Measurements from ENCODE around the gene REG3G.

REG3G gene

GRCh38 chr2:79013629-79014028, 11.9 kb upstream of the REG3G start (continued):
- no peak for TF ChIP-seq CSRNP3 (CRISPR knock-in tag; IDR thresholded peaks at IDR 0.05)
- TF ChIP-seq TOX (CRISPR knock-in tag; IDR thresholded peaks at IDR 0.05; ENCODE audit: borderline replicate concordance) = no peak
- no peak for TF ChIP-seq ZC3H10 (CRISPR knock-in tag; IDR thresholded peaks at IDR 0.05)
- no peak for TF ChIP-seq ZFP30 (CRISPR knock-in tag; IDR thresholded peaks at IDR 0.05)
- no peak for TF ChIP-seq ZFP3 (CRISPR knock-in tag; IDR thresholded peaks at IDR 0.05)

- TF ChIP-seq CREB5 (CRISPR knock-in tag; IDR thresholded peaks at IDR 0.05; ENCODE audit: low read depth) = no peak
- TF ChIP-seq TOX (CRISPR knock-in tag; IDR thresholded peaks at IDR 0.05; ENCODE audit: borderline replicate concordance) = no peak
- TF ChIP-seq PATZ1 (CRISPR knock-in tag; IDR thresholded peaks at IDR 0.05; ENCODE audit: borderline replicate concordance) = no peak
- no peak for TF ChIP-seq CSRNP3 (CRISPR knock-in tag; IDR thresholded peaks at IDR 0.05)
- ATAC-seq = no peak
Observed at GRCh38 chr2:79016342-79016741, 9.2 kb upstream of the REG3G start.

- TF ChIP-seq ZFP30 (CRISPR knock-in tag; IDR thresholded peaks at IDR 0.05) (no peak), CSRNP3 (CRISPR knock-in tag; IDR thresholded peaks at IDR 0.05) (no peak), RARB (CRISPR knock-in tag; IDR thresholded peaks at IDR 0.05) (no peak), ZNF8 (CRISPR knock-in tag; IDR thresholded peaks at IDR 0.05) (no peak), ARNTL (CRISPR knock-in tag; IDR thresholded peaks at IDR 0.05; ENCODE audit: borderline replicate concordance, low read depth) (no peak), ZFP3 (CRISPR knock-in tag; IDR thresholded peaks at IDR 0.05) (no peak), SNAI2 (CRISPR knock-in tag; IDR thresholded peaks at IDR 0.05) (no peak), ZNF70 (CRISPR knock-in tag; IDR thresholded peaks at IDR 0.05) (no peak), POU6F1 (CRISPR knock-in tag; IDR thresholded peaks at IDR 0.05; ENCODE audit: borderline replicate concordance, low read depth) (no peak), OSR1 (CRISPR knock-in tag; IDR thresholded peaks at IDR 0.05) (no peak), TSHZ2 (CRISPR knock-in tag; IDR thresholded peaks at IDR 0.05) (no peak)
- no peak for ATAC-seq
Observed at GRCh38 chr2:79026061-79026460, 559 bp downstream of the REG3G start.
